K562 (cell line): ENCODE results near the gene RGR. TPM values are rescaled to one million over a fixed set of nuclear protein-coding genes. Genes with fewer than 3 reads are reported as not detected.

Experiments used
- NCOA1 ChIP-seq: fragments of 450-650 bp; IDR thresholded peaks from 2 replicates; pipeline ENCODE4 v1.6.1; 2016; ENCODE audit warnings: low read depth
- PTRF ChIP-seq: fragments of 450-650 bp; IDR thresholded peaks from 2 replicates; pipeline ENCODE4 v1.6.1; 2016; ENCODE audit warnings: mild to moderate bottlenecking, missing genetic modification characterization, missing compliant biosample characterization
- SP1 ChIP-seq: sonication (generic); formaldehyde crosslinking; IDR thresholded peaks from 2 replicates; pipeline ENCODE4 v1.8.1; 2022; ENCODE audit warnings: mild to moderate bottlenecking, missing genetic modification reagents
- SREBF2 ChIP-seq: sonication (generic); formaldehyde crosslinking; IDR thresholded peaks from 2 replicates; pipeline ENCODE4 v1.4.0; 2020; ENCODE audit warnings: mild to moderate bottlenecking, missing genetic modification reagents
- TOE1 ChIP-seq, 2 experiments: fragments of 450-650 bp in 1 of 2; sonication (generic) in 1 of 2; formaldehyde crosslinking in 1 of 2; IDR thresholded peaks; 2 replicates each; pipeline versions ENCODE4 v1.7.1 to v1.8.0; 2016 to 2022; ENCODE audit warnings: borderline replicate concordance in 2 of 2, mild to moderate bottlenecking in 2 of 2, antibody characterized with exemption in 1 of 2, inconsistent platforms in 1 of 2, low read depth in 1 of 2, missing genetic modification reagents in 1 of 2, moderate library complexity in 1 of 2
- XRCC4 ChIP-seq: IDR thresholded peaks from one replicate; pipeline ENCODE4 v1.6.1; 2011; ENCODE audit not compliant: insufficient read depth, insufficient read length; ENCODE audit errors: extremely low read depth
- ZC3H8 ChIP-seq: fragments of 450-650 bp; IDR thresholded peaks from 2 replicates; pipeline ENCODE4 v1.6.1; 2017
- ZFP91 ChIP-seq: sonication (generic); formaldehyde crosslinking; IDR thresholded peaks from 2 replicates; pipeline ENCODE4 v1.8.0; 2022; ENCODE audit warnings: mild to moderate bottlenecking, missing genetic modification reagents
- ZNF140 ChIP-seq: fragments of 250-450 bp; sonication (Bioruptor Pico); IDR thresholded peaks from 2 replicates; pipeline ENCODE4 v1.8.0; 2021; ENCODE audit warnings: moderate library complexity, mild to moderate bottlenecking, inconsistent platforms
- ZNF232 ChIP-seq: sonication (generic); formaldehyde crosslinking; IDR thresholded peaks from 2 replicates; pipeline ENCODE4 v1.8.0; 2022; ENCODE audit warnings: mild to moderate bottlenecking, missing genetic modification reagents
- ZNF253 ChIP-seq: fragments of 250-450 bp; sonication (Bioruptor Pico); conservative IDR thresholded peaks from 2 replicates; pipeline ENCODE4 v1.6.1; 2021; ENCODE audit warnings: mild to moderate bottlenecking
- polyA plus RNA-seq, 8 experiments: library from polyadenylated mRNA; depleted of rRNA in 4 of 8; stranded (reverse) in 5 of 8; unstranded in 3 of 8; fragments of >200 nt; fragmentation: Nextera tagmentation in 2 of 8; fragmentation: Illumina TruSeq in 1 of 8; extraction: Ambion mirVana in 2 of 8; extraction: Trizol in 1 of 8; gene quantifications; 2 replicates each; pipeline versions ENCODE4 v1.2.1 to v1.2.3, GENCODE V29; 2011 to 2014; ENCODE audit warnings: inconsistent platforms in 1 of 8, missing spikeins in 1 of 8
- total RNA-seq, 7 experiments: library from RNA; depleted of rRNA in 6 of 7; stranded (reverse); fragments of >200 nt in 6 of 7; fragmentation: Illumina TruSeq in 2 of 7; extraction: Trizol in 2 of 7; gene quantifications; 2 replicates each; pipeline versions ENCODE4 v1.2.1 to v1.2.3, GENCODE V29; 2011 to 2021; ENCODE audit warnings: low replicate concordance in 1 of 7
- TF ChIP-seq, protein P1 (sequence below), 2 experiments: fragments of 450-650 bp; formaldehyde crosslinking in 1 of 2; IDR thresholded peaks; 2 replicates each; pipeline versions ENCODE4 v1.4.0 to v1.6.1; 2014 to 2020; ENCODE audit warnings: mild to moderate bottlenecking in 2 of 2, borderline replicate concordance in 1 of 2, low read depth in 1 of 2
- TF ChIP-seq, protein P2 (sequence below): fragments of 250-450 bp; sonication (Bioruptor Pico); IDR thresholded peaks from 2 replicates; pipeline ENCODE4 v1.8.0; 2021; ENCODE audit warnings: mild to moderate bottlenecking, moderate library complexity

The RGR gene
- total and polyA plus RNA-seq, 9 of the 15 experiments (the other 6 are each of a cell fraction or from before 2014, with no cell fraction given), result not detected

- TF ChIP-seq, protein P1, sequence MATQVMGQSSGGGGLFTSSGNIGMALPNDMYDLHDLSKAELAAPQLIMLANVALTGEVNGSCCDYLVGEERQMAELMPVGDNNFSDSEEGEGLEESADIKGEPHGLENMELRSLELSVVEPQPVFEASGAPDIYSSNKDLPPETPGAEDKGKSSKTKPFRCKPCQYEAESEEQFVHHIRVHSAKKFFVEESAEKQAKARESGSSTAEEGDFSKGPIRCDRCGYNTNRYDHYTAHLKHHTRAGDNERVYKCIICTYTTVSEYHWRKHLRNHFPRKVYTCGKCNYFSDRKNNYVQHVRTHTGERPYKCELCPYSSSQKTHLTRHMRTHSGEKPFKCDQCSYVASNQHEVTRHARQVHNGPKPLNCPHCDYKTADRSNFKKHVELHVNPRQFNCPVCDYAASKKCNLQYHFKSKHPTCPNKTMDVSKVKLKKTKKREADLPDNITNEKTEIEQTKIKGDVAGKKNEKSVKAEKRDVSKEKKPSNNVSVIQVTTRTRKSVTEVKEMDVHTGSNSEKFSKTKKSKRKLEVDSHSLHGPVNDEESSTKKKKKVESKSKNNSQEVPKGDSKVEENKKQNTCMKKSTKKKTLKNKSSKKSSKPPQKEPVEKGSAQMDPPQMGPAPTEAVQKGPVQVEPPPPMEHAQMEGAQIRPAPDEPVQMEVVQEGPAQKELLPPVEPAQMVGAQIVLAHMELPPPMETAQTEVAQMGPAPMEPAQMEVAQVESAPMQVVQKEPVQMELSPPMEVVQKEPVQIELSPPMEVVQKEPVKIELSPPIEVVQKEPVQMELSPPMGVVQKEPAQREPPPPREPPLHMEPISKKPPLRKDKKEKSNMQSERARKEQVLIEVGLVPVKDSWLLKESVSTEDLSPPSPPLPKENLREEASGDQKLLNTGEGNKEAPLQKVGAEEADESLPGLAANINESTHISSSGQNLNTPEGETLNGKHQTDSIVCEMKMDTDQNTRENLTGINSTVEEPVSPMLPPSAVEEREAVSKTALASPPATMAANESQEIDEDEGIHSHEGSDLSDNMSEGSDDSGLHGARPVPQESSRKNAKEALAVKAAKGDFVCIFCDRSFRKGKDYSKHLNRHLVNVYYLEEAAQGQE (IDR thresholded peaks at IDR 0.05; ENCODE audit: borderline replicate concordance), result peak; percentile 81
- TF ChIP-seq, protein P1 (CRISPR knock-in tag; IDR thresholded peaks at IDR 0.05; ENCODE audit: low read depth), result peak; percentile 69
- TF ChIP-seq ZC3H8 (no peak), ZFP91 (CRISPR knock-in tag) (no peak), XRCC4 (no peak), SREBF2 (no peak), ZNF140 (CRISPR knock-in tag) (no peak), NCOA1 (peak; percentile 90), TOE1 (IDR thresholded peaks at IDR 0.05; ENCODE audit: borderline replicate concordance) (peak; percentile 93), TOE1 (CRISPR knock-in tag; IDR thresholded peaks at IDR 0.05; ENCODE audit: borderline replicate concordance, low read depth) (no peak), ZNF232 (CRISPR knock-in tag) (no peak), ZNF253 (CRISPR knock-in tag) (no peak), PTRF (tag) (no peak), SP1 (no peak)
- TF ChIP-seq, protein P2, sequence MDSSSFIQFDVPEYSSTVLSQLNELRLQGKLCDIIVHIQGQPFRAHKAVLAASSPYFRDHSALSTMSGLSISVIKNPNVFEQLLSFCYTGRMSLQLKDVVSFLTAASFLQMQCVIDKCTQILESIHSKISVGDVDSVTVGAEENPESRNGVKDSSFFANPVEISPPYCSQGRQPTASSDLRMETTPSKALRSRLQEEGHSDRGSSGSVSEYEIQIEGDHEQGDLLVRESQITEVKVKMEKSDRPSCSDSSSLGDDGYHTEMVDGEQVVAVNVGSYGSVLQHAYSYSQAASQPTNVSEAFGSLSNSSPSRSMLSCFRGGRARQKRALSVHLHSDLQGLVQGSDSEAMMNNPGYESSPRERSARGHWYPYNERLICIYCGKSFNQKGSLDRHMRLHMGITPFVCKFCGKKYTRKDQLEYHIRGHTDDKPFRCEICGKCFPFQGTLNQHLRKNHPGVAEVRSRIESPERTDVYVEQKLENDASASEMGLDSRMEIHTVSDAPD (CRISPR knock-in tag), result no peak
Observed at GRCh38 chr10:84293574-84294016, 48.7 kb downstream of the RGR start (continued).
